ENCODE results near the gene OPCML.

DNA sequence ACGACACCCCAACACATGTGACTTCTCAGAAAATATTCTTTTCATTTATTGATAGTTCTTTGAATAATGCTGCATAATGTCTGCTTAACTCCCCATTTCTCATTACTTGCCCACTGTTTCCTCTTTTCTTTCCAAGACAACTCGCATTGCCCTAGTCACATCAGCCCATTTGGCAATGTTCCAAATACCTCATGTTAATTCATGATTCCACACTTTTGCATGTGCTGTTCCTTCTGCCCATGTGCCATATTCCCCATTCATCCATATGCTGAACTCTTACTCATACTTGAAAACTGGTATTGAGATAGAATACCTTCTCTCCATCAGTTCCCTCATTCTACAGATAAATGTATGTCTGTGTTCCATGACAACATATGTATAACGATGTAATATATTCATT lies 993.7 kb downstream of the OPCML start:
- TF ChIP-seq SNAI2 (CRISPR knock-in tag; IDR thresholded peaks at IDR 0.05): no peak
- TF ChIP-seq GLIS3 (CRISPR knock-in tag; IDR thresholded peaks at IDR 0.05): no peak
- no peak for TF ChIP-seq CSDC2 (CRISPR knock-in tag; IDR thresholded peaks at IDR 0.05)
- TF ChIP-seq ZNF565 (CRISPR knock-in tag; conservative IDR thresholded peaks at IDR 0.05; ENCODE audit: low read depth): no peak
- TF ChIP-seq PATZ1 (CRISPR knock-in tag; IDR thresholded peaks at IDR 0.05; ENCODE audit: borderline replicate concordance): no peak
- TF ChIP-seq ARNTL (CRISPR knock-in tag; IDR thresholded peaks at IDR 0.05; ENCODE audit: borderline replicate concordance, low read depth): no peak
- no peak for TF ChIP-seq ZFP3 (CRISPR knock-in tag; IDR thresholded peaks at IDR 0.05)
- no peak for TF ChIP-seq ISL1 (CRISPR knock-in tag; IDR thresholded peaks at IDR 0.05)
- TF ChIP-seq RARB (CRISPR knock-in tag; IDR thresholded peaks at IDR 0.05): no peak
- no peak for TF ChIP-seq ESRRG (CRISPR knock-in tag; IDR thresholded peaks at IDR 0.05)
- TF ChIP-seq ZC3H10 (CRISPR knock-in tag; IDR thresholded peaks at IDR 0.05): no peak
- TF ChIP-seq ZFP30 (CRISPR knock-in tag; IDR thresholded peaks at IDR 0.05): no peak

Measured in SK-N-SH treated with all-trans-retinoic acid at 6 μM for 48 hours (cell line).